ENCODE data around the gene IGFALS.

IGFALS gene

DNA sequence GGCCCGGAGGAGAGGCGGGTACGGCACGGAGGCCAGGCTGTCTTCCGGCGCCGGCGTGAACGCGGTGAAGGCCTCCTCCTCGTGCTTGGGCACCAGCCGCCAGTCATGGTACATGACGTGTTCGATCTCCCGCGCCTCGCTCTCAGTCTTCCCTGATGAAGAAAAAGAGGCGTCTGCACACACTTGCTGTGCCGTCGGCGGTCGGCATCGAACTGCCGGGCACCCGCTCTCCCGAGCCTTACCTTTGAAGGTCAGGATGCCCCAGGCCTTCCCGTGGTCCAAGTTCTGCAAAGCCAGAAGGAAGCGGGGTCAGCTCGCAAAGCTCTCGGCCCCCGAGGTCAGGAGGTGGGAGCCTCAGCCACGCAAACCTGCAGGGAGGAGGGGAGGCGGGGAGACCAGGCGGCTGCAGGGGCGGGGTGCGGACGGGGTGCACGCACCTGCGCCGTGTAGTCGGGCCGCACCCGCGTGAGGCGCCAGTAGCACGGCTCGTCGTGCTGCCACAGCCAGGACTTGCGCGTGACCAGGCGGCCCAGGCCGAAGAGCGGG is 21.1 kb downstream of the IGFALS start, which contains the start of gene EME2:
Gene EME2 (plus strand): TSS at position 449 of the 546 bp plus-strand sequence. CDS start 418 bp downstream, outside the sequence.
- under 1% methylated on average over 53 of the region's 53 CpGs for WGBS (ENCODE audit: insufficient coverage)
- Histone ChIP-seq H3K4me3 (ENCODE audit: control insufficient read depth in 1 of 7, extremely low read depth in 1 of 7, insufficient read depth in 4 of 7, low read depth in 2 of 7, low read length in 6 of 7) (peak within 1 kb of the TSS; percentile 69 to 94 (median 84)), H3K27me3 (replicated peaks in 2 of 5; ENCODE audit: control insufficient read depth in 4 of 5, insufficient read depth in 5 of 5, low read length in 4 of 5) (no peaks in the 10 kb centered on the region), H3K36me3 (ENCODE audit: control insufficient read depth in 4 of 4, insufficient read depth in 4 of 4, low read length in 3 of 4) (peaks cover 2 to 65% (median 30%) of the 10 kb centered on the region in 4 experiments), H3K9me3 (ENCODE audit: control extremely low read depth in 1 of 5, control insufficient read depth in 4 of 5, insufficient read depth in 2 of 5, low read depth in 1 of 5, low read length in 4 of 5) (no peaks in the 10 kb centered on the region), H3K4me1 (ENCODE audit: control extremely low read depth in 1 of 4, control insufficient read depth in 4 of 4, insufficient read depth in 4 of 4, low read length in 3 of 4) (peaks cover 5 to 34% (median 32%) of the 10 kb centered on the region in 4 experiments), H3K27ac (ENCODE audit: insufficient read depth in 1 of 2, low read depth in 1 of 2, low read length in 2 of 2, poor library complexity in 1 of 2, severe bottlenecking in 2 of 2) (peak within 1 kb of the TSS; percentile 66 to 79)
- ChIA-PET CTCF (interaction anchor here (0.6 to 2.3 kb wide), 3 partner anchors 10 to 41 kb away, joined by 3 to 10 read pairs (median 5); partner anchors contain the start of genes NUBP2 and SPSB3), POLR2A (interaction anchor here (0.7 to 1.5 kb wide), 2 partner anchors 10 to 40 kb away, joined by 3 to 4 read pairs; partner anchors contain the start of genes NUBP2 and SPSB3)
- DNase-seq, result peak; percentile 10 to 44 (median 20)

DNA sequence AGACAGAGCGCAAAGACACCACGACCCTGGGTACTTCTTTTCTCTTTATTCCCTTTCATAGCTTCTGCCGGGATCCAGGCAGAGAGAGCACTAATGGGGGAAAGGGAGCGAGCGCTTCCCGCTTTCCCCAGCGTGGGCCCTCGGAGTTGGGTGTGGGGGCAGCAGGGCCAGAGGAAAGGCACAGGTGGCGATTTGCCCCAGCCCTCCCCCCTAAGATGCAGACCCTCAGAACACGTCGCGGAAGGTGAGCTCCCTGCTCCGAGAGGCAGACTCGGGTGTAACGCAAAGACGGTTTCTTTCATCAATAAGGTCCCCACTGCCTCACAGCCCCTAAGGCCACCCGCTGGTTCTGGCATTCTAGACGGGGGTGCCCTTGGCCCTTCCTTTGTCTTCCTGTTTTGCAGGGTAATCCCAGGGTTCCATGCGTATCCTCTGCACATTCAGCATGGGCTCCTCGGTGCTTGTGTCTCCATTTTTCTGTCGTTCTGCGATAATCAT is 21.6 kb downstream of the IGFALS start:
- peak overlapping the region; percentile 69 to 94 (median 84) for H3K4me3 ChIP-seq (ENCODE audit: control insufficient read depth in 1 of 7, extremely low read depth in 1 of 7, insufficient read depth in 4 of 7, low read depth in 2 of 7, low read length in 6 of 7)
- H3K4me1 ChIP-seq (ENCODE audit: control extremely low read depth in 1 of 4, control insufficient read depth in 4 of 4, insufficient read depth in 4 of 4, low read length in 3 of 4), result peaks cover 5 to 34% (median 32%) of the 10 kb centered on the region in 4 experiments
- 28% methylated on average over 17 of the region's 22 CpGs for WGBS (ENCODE audit: insufficient coverage)
- POLR2A ChIA-PET, result interaction anchor here (1.5 kb wide), 1 partner anchor 11 kb away, joined by 3 read pairs; the partner anchor contains the start of genes NUBP2 and SPSB3
- peak overlapping the region in 1 of 2 experiments; percentile 79 for H3K27ac ChIP-seq (ENCODE audit: insufficient read depth in 1 of 2, low read depth in 1 of 2, low read length in 2 of 2, poor library complexity in 1 of 2, severe bottlenecking in 2 of 2)
- no peak for DNase-seq
- peaks cover 5 to 65% (median 30%) of the 10 kb centered on the region in 4 experiments for H3K36me3 ChIP-seq (ENCODE audit: control insufficient read depth in 4 of 4, insufficient read depth in 4 of 4, low read length in 3 of 4)
- no peaks in the 10 kb centered on the region for H3K9me3 ChIP-seq (ENCODE audit: control extremely low read depth in 1 of 5, control insufficient read depth in 4 of 5, insufficient read depth in 2 of 5, low read depth in 1 of 5, low read length in 4 of 5)
- CTCF ChIA-PET, result interaction anchor here (1.7 kb wide), 1 partner anchor 11 kb away, joined by 5 read pairs; the partner anchor contains the start of gene NUBP2
- no peaks in the 10 kb centered on the region for H3K27me3 ChIP-seq (replicated peaks in 2 of 5; ENCODE audit: control insufficient read depth in 4 of 5, insufficient read depth in 5 of 5, low read length in 4 of 5)

DNA sequence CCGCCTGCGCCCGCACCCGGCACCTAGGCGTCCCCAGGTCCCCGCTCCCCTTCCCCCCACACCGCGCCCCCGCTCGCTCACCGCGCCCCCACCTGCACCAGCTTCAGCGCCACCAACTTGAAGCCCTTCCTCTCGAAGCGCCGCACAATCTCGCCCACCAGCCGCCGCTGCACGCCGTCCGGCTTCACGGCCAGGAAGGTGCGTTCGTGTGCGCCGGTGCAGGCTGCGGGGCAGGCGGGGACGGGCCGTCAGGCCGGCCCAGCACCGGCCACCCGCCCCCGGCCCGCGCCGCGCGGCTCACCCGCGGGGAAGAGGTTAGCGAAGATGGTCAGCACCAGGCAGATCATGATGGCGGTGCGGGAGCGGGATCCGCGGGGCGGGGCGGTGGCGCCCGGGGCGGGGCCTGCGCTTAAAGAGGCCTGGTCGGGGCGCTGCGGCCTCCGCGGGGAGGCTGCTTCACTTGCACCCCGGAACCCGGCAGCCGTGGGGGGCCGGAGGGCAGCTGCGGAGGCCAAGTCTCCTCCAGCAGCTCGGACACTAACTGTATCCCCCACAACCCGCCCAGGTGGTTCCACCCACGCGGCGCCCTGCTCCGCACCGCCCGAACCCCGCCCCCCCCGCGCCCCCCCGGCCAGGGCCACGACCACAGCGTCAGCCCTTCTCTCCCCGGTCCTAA is 22.2 kb downstream of the IGFALS start, which contains the start of gene NME3:
Gene NME3 (minus strand): TSS at position 356 of the 676 bp plus-strand sequence. CDS start 9 bp downstream, at position 347.
- under 1% methylated on average over 53 of the region's 79 CpGs for WGBS (ENCODE audit: insufficient coverage)

DNA sequence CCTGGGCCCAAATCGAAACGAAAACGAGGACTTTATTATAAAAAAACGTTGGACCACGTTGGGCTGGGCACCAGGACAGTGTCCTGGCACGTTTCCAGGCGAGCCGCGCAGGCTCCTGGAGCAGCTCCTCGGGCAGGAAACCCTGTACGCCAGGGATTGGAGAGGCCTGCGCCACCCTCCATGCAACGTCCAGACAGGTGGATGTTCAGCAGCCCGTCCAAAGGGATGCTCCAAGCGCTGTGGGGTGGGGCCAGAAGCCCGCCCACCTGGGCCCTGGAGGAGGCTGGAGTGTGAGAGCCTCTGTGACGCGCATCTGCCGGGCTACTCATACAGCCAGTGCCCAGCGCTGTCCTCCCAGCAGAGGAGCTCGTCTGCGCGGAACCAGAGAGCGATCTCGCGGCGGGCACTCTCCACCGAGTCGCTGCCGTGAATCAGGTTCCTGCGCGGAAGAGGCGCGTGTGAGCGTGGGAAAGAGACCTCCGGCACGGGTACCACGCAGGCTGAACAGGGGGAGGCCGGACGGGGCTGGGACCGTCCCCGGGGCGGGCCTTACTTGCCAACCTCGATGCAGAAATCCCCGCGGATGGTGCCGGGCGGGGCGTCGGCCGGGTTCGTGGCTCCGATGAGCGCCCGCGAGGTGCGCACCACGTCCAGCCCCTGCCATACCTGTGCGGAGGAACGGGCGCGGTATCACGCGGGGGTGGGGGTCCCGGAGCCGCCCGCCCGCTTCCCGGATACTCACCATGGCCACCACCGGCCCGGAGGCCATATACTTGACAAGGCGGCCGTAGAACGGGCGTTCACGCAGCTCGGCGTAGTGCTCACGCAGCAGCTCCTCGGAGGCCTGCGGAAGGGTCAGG is 22.9 kb downstream of the IGFALS start:
- peak; percentile 9 to 55 (median 46) for DNase-seq
- WGBS (ENCODE audit: insufficient coverage), result 23% methylated on average over 65 of the region's 81 CpGs
- H3K36me3 ChIP-seq (ENCODE audit: control insufficient read depth in 4 of 4, insufficient read depth in 4 of 4, low read length in 3 of 4), result peaks cover 7 to 61% (median 30%) of the 10 kb centered on the region in 4 experiments
- POLR2A ChIA-PET, result no interaction called here
- no peak overlapping the region for H3K27ac ChIP-seq (ENCODE audit: insufficient read depth in 1 of 2, low read depth in 1 of 2, low read length in 2 of 2, poor library complexity in 1 of 2, severe bottlenecking in 2 of 2)
- peak overlapping the region; percentile 18 to 94 (median 84) for H3K4me3 ChIP-seq (ENCODE audit: control insufficient read depth in 1 of 7, extremely low read depth in 1 of 7, insufficient read depth in 4 of 7, low read depth in 2 of 7, low read length in 6 of 7)
- H3K9me3 ChIP-seq (ENCODE audit: control extremely low read depth in 1 of 5, control insufficient read depth in 4 of 5, insufficient read depth in 2 of 5, low read depth in 1 of 5, low read length in 4 of 5), result no peaks in the 10 kb centered on the region
- no peaks in the 10 kb centered on the region for H3K27me3 ChIP-seq (replicated peaks in 2 of 5; ENCODE audit: control insufficient read depth in 4 of 5, insufficient read depth in 5 of 5, low read length in 4 of 5)
- CTCF ChIA-PET, result interaction anchor here (1.7 kb wide), 1 partner anchor 12 kb away, joined by 5 read pairs; the partner anchor contains the start of gene NUBP2
- H3K4me1 ChIP-seq (ENCODE audit: control extremely low read depth in 1 of 4, control insufficient read depth in 4 of 4, insufficient read depth in 4 of 4, low read length in 3 of 4), result peaks cover 5 to 34% (median 32%) of the 10 kb centered on the region in 4 experiments

More for the DNA sequence above, 22.2 kb downstream of the IGFALS start, which contains the start of gene NME3:
- POLR2A ChIA-PET, result interaction anchor here (1.5 kb wide), 1 partner anchor 11 kb away, joined by 3 read pairs; the partner anchor contains the start of genes NUBP2 and SPSB3
- H3K4me1 ChIP-seq (ENCODE audit: control extremely low read depth in 1 of 4, control insufficient read depth in 4 of 4, insufficient read depth in 4 of 4, low read length in 3 of 4), result peaks cover 5 to 34% (median 32%) of the 10 kb centered on the region in 4 experiments
- no peaks in the 10 kb centered on the region for H3K9me3 ChIP-seq (ENCODE audit: control extremely low read depth in 1 of 5, control insufficient read depth in 4 of 5, insufficient read depth in 2 of 5, low read depth in 1 of 5, low read length in 4 of 5)
- H3K36me3 ChIP-seq (ENCODE audit: control insufficient read depth in 4 of 4, insufficient read depth in 4 of 4, low read length in 3 of 4), result peaks cover 5 to 61% (median 29%) of the 10 kb centered on the region in 4 experiments
- H3K4me3 ChIP-seq (ENCODE audit: control insufficient read depth in 1 of 7, extremely low read depth in 1 of 7, insufficient read depth in 4 of 7, low read depth in 2 of 7, low read length in 6 of 7), result peak within 1 kb of the TSS; percentile 73 to 94 (median 84)
- peak within 1 kb of the TSS in 1 of 2 experiments; percentile 79 for H3K27ac ChIP-seq (ENCODE audit: insufficient read depth in 1 of 2, low read depth in 1 of 2, low read length in 2 of 2, poor library complexity in 1 of 2, severe bottlenecking in 2 of 2)
- DNase-seq, result peak; percentile 44 to 65 (median 57)
- H3K27me3 ChIP-seq (replicated peaks in 2 of 5; ENCODE audit: control insufficient read depth in 4 of 5, insufficient read depth in 5 of 5, low read length in 4 of 5), result no peaks in the 10 kb centered on the region
- CTCF ChIA-PET, result interaction anchor here (1.7 kb wide), 1 partner anchor 11 kb away, joined by 5 read pairs; the partner anchor contains the start of gene NUBP2

DNA sequence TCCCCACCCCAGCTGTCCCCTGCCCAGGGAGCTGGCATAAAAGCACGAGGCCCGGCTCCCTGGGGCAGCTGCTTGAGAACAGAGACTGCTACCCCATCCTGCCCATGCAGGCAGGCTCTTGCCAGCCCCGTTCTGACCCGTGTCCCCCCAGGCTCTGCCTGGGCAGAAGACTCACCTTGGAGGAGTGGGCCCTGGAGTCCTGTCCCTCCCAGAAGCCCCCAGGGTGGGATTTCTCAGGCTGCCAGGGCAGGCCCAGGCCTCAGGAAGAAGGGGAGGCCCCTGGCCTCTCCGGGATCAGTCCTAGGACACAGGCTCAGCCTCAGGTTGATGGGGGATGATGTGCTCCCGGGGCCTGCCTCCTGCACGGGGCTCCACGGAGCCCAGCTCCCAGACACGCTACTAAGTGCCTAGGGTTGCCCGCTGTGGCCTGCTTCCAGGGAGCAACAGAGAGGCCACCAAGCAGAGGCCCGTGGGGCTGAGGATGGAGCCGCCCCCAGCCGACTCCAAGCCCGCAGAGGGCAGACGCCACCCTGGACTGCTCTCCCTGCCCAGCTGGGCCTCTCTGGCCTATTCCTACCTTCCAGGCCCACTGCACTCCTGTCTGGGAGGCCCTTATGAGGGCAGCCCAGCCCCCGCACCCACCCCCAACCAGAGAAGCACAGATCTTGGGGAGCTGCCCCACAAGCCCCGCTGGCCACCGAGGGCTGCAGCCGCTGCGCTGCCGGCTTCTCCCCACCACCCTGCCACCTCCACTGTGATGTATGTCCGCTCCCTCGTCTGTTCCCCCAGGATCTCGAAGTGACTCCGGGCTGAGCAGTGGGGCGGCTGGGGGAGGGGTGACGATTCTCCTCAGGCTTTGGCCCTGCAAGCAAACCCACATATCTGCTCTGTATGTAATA is 23.9 kb downstream of the IGFALS start:
- H3K4me1 ChIP-seq (ENCODE audit: control extremely low read depth in 1 of 4, control insufficient read depth in 4 of 4, insufficient read depth in 4 of 4, low read length in 3 of 4), result peaks cover 3 to 31% (median 29%) of the 10 kb centered on the region in 4 experiments
- H3K36me3 ChIP-seq (ENCODE audit: control insufficient read depth in 4 of 4, insufficient read depth in 4 of 4, low read length in 3 of 4), result peaks cover 7 to 62% (median 30%) of the 10 kb centered on the region in 4 experiments
- 90% methylated on average over 27 of the region's 27 CpGs for WGBS (ENCODE audit: insufficient coverage)
- H3K27me3 ChIP-seq (replicated peaks in 2 of 5; ENCODE audit: control insufficient read depth in 4 of 5, insufficient read depth in 5 of 5, low read length in 4 of 5), result no peaks in the 10 kb centered on the region
- ChIA-PET POLR2A (no interaction called here), CTCF (no interaction called here)
- H3K4me3 ChIP-seq (ENCODE audit: control insufficient read depth in 1 of 7, extremely low read depth in 1 of 7, insufficient read depth in 4 of 7, low read depth in 2 of 7, low read length in 6 of 7), result peak overlapping the region in 1 of 7 experiments; percentile 88
- DNase-seq, result no peak
- no peaks in the 10 kb centered on the region for H3K9me3 ChIP-seq (ENCODE audit: control extremely low read depth in 1 of 5, control insufficient read depth in 4 of 5, insufficient read depth in 2 of 5, low read depth in 1 of 5, low read length in 4 of 5)
- no peak overlapping the region for H3K27ac ChIP-seq (ENCODE audit: insufficient read depth in 1 of 2, low read depth in 1 of 2, low read length in 2 of 2, poor library complexity in 1 of 2, severe bottlenecking in 2 of 2)
